Measurements from ENCODE around the gene RHBDD3.

The RHBDD3 gene

DNA sequence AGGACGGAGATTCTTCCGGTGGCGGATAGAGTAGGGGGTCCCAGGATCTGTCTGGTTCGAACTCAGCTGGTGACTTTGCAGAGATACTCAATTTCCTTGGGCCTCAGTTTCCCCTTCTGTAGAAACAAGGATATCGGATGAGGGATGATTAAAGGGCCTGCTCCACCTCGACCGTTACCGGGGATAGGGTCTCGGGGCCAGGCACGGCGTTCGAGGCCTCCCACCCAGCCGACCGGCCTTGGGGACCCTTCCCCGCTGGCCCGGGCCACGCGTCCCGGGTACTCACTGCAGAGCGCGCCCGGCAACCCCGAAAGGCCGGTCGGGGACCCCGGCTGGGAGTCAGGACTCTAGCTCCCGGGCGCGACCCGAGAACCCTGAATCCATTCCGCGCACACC lies 321 bp downstream of the RHBDD3 start (continued):
- TF ChIP-seq, protein P1, sequence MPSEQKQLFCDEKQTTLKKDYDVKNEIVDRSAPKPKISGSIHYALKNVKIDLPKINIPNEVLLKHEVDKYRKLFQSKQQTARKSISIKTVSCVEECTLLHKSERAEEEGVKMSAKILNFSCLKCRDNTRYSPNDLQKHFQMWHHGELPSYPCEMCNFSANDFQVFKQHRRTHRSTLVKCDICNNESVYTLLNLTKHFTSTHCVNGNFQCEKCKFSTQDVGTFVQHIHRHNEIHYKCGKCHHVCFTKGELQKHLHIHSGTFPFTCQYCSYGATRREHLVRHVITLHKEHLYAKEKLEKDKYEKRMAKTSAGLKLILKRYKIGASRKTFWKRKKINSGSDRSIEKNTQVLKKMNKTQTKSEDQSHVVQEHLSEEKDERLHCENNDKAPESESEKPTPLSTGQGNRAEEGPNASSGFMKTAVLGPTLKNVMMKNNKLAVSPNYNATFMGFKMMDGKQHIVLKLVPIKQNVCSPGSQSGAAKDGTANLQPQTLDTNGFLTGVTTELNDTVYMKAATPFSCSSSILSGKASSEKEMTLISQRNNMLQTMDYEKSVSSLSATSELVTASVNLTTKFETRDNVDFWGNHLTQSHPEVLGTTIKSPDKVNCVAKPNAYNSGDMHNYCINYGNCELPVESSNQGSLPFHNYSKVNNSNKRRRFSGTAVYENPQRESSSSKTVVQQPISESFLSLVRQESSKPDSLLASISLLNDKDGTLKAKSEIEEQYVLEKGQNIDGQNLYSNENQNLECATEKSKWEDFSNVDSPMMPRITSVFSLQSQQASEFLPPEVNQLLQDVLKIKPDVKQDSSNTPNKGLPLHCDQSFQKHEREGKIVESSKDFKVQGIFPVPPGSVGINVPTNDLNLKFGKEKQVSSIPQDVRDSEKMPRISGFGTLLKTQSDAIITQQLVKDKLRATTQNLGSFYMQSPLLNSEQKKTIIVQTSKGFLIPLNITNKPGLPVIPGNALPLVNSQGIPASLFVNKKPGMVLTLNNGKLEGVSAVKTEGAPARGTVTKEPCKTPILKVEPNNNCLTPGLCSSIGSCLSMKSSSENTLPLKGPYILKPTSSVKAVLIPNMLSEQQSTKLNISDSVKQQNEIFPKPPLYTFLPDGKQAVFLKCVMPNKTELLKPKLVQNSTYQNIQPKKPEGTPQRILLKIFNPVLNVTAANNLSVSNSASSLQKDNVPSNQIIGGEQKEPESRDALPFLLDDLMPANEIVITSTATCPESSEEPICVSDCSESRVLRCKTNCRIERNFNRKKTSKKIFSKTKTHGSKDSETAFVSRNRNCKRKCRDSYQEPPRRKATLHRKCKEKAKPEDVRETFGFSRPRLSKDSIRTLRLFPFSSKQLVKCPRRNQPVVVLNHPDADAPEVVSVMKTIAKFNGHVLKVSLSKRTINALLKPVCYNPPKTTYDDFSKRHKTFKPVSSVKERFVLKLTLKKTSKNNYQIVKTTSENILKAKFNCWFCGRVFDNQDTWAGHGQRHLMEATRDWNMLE (tag by site-specific recombination; conservative IDR thresholded peaks at IDR 0.05; ENCODE audit: low read depth): no peak
- no peak for TF ChIP-seq ZNF155 (tag by site-specific recombination; IDR thresholded peaks at IDR 0.05)
- peak; percentile 77; the same call in 1 of the 2 replicates for TF ChIP-seq ZBTB1 (tag by site-specific recombination; IDR thresholded peaks at IDR 0.05)
- TF ChIP-seq RBAK (tag by site-specific recombination; IDR thresholded peaks at IDR 0.05): no peak
- no peak for TF ChIP-seq GLIS2 (tag by site-specific recombination; IDR thresholded peaks at IDR 0.05)
- TF ChIP-seq KLF7 (tag by site-specific recombination; IDR thresholded peaks at IDR 0.05; ENCODE audit: borderline replicate concordance): no peak
- TF ChIP-seq ZNF626 (tag by site-specific recombination; IDR thresholded peaks at IDR 0.05): no peak
- TF ChIP-seq, protein P2, sequence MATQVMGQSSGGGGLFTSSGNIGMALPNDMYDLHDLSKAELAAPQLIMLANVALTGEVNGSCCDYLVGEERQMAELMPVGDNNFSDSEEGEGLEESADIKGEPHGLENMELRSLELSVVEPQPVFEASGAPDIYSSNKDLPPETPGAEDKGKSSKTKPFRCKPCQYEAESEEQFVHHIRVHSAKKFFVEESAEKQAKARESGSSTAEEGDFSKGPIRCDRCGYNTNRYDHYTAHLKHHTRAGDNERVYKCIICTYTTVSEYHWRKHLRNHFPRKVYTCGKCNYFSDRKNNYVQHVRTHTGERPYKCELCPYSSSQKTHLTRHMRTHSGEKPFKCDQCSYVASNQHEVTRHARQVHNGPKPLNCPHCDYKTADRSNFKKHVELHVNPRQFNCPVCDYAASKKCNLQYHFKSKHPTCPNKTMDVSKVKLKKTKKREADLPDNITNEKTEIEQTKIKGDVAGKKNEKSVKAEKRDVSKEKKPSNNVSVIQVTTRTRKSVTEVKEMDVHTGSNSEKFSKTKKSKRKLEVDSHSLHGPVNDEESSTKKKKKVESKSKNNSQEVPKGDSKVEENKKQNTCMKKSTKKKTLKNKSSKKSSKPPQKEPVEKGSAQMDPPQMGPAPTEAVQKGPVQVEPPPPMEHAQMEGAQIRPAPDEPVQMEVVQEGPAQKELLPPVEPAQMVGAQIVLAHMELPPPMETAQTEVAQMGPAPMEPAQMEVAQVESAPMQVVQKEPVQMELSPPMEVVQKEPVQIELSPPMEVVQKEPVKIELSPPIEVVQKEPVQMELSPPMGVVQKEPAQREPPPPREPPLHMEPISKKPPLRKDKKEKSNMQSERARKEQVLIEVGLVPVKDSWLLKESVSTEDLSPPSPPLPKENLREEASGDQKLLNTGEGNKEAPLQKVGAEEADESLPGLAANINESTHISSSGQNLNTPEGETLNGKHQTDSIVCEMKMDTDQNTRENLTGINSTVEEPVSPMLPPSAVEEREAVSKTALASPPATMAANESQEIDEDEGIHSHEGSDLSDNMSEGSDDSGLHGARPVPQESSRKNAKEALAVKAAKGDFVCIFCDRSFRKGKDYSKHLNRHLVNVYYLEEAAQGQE (tag by site-specific recombination; IDR thresholded peaks at IDR 0.05): 0 out of 2 replicates have a peak, but pooled peaks have one; percentile 22
- TF ChIP-seq, protein P3, sequence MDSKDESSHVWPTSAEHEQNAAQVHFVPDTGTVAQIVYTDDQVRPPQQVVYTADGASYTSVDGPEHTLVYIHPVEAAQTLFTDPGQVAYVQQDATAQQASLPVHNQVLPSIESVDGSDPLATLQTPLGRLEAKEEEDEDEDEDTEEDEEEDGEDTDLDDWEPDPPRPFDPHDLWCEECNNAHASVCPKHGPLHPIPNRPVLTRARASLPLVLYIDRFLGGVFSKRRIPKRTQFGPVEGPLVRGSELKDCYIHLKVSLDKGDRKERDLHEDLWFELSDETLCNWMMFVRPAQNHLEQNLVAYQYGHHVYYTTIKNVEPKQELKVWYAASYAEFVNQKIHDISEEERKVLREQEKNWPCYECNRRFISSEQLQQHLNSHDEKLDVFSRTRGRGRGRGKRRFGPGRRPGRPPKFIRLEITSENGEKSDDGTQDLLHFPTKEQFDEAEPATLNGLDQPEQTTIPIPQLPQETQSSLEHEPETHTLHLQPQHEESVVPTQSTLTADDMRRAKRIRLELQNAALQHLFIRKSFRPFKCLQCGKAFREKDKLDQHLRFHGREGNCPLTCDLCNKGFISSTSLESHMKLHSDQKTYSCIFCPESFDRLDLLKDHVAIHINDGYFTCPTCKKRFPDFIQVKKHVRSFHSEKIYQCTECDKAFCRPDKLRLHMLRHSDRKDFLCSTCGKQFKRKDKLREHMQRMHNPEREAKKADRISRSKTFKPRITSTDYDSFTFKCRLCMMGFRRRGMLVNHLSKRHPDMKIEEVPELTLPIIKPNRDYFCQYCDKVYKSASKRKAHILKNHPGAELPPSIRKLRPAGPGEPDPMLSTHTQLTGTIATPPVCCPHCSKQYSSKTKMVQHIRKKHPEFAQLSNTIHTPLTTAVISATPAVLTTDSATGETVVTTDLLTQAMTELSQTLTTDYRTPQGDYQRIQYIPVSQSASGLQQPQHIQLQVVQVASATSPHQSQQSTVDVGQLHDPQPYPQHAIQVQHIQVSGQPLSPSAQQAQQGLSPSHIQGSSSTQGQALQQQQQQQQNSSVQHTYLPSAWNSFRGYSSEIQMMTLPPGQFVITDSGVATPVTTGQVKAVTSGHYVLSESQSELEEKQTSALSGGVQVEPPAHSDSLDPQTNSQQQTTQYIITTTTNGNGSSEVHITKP (tag by site-specific recombination; IDR thresholded peaks at IDR 0.05): no peak
- TF ChIP-seq OSR2 (tag by site-specific recombination; IDR thresholded peaks at IDR 0.05): no peak
- TF ChIP-seq ZNF571 (tag by site-specific recombination; IDR thresholded peaks at IDR 0.05): no peak
- TF ChIP-seq GLIS1 (tag by site-specific recombination; IDR thresholded peaks at IDR 0.05): no peak
- TF ChIP-seq, protein P4, sequence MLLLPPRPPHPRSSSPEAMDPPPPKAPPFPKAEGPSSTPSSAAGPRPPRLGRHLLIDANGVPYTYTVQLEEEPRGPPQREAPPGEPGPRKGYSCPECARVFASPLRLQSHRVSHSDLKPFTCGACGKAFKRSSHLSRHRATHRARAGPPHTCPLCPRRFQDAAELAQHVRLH (tag by site-specific recombination; IDR thresholded peaks at IDR 0.05): no peak
- TF ChIP-seq, protein P5, sequence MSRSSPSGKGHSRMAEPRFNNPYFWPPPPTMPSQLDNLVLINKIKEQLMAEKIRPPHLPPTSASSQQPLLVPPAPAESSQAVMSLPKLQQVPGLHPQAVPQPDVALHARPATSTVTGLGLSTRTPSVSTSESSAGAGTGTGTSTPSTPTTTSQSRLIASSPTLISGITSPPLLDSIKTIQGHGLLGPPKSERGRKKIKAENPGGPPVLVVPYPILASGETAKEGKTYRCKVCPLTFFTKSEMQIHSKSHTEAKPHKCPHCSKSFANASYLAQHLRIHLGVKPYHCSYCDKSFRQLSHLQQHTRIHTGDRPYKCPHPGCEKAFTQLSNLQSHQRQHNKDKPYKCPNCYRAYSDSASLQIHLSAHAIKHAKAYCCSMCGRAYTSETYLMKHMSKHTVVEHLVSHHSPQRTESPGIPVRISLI (tag by site-specific recombination; IDR thresholded peaks at IDR 0.05): no peak
- TF ChIP-seq ZNF544 (tag by site-specific recombination; IDR thresholded peaks at IDR 0.05): no peak
- peak; percentile 77 for TF ChIP-seq ZNF785 (tag by site-specific recombination; IDR thresholded peaks at IDR 0.05)
- TF ChIP-seq ZBTB20 (tag by site-specific recombination; IDR thresholded peaks at IDR 0.05): peak; percentile 92
- no peak for TF ChIP-seq ZBTB21 (tag by site-specific recombination; IDR thresholded peaks at IDR 0.05)
- no peak for TF ChIP-seq ZNF621 (tag by site-specific recombination; IDR thresholded peaks at IDR 0.05)
- TF ChIP-seq, protein P6, sequence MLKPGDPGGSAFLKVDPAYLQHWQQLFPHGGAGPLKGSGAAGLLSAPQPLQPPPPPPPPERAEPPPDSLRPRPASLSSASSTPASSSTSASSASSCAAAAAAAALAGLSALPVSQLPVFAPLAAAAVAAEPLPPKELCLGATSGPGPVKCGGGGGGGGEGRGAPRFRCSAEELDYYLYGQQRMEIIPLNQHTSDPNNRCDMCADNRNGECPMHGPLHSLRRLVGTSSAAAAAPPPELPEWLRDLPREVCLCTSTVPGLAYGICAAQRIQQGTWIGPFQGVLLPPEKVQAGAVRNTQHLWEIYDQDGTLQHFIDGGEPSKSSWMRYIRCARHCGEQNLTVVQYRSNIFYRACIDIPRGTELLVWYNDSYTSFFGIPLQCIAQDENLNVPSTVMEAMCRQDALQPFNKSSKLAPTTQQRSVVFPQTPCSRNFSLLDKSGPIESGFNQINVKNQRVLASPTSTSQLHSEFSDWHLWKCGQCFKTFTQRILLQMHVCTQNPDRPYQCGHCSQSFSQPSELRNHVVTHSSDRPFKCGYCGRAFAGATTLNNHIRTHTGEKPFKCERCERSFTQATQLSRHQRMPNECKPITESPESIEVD (tag by site-specific recombination; IDR thresholded peaks at IDR 0.05): no peak
- TF ChIP-seq, protein P7, sequence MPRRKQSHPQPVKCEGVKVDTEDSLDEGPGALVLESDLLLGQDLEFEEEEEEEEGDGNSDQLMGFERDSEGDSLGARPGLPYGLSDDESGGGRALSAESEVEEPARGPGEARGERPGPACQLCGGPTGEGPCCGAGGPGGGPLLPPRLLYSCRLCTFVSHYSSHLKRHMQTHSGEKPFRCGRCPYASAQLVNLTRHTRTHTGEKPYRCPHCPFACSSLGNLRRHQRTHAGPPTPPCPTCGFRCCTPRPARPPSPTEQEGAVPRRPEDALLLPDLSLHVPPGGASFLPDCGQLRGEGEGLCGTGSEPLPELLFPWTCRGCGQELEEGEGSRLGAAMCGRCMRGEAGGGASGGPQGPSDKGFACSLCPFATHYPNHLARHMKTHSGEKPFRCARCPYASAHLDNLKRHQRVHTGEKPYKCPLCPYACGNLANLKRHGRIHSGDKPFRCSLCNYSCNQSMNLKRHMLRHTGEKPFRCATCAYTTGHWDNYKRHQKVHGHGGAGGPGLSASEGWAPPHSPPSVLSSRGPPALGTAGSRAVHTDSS (tag by site-specific recombination; IDR thresholded peaks at IDR 0.05): 0 out of 2 replicates have a peak, but pooled peaks have one; percentile 4
- TF ChIP-seq, protein P8, sequence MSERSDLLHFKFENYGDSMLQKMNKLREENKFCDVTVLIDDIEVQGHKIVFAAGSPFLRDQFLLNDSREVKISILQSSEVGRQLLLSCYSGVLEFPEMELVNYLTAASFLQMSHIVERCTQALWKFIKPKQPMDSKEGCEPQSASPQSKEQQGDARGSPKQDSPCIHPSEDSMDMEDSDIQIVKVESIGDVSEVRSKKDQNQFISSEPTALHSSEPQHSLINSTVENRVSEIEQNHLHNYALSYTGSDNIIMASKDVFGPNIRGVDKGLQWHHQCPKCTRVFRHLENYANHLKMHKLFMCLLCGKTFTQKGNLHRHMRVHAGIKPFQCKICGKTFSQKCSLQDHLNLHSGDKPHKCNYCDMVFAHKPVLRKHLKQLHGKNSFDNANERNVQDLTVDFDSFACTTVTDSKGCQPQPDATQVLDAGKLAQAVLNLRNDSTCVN (tag by site-specific recombination; optimal IDR thresholded peaks at IDR 0.05): no peak

Measured in HEK293 (cell line).